HepG2 (cell line): Measurements from ENCODE around the gene WDCP. TPM values are rescaled to one million over a fixed set of nuclear protein-coding genes. Genes with fewer than 3 reads are reported as not detected.

Source experiments
- DNMT1 ChIP-seq: sonication (generic); formaldehyde crosslinking; IDR thresholded peaks from 2 replicates; pipeline ENCODE4 v1.5.1; 2020; ENCODE audit warnings: mild to moderate bottlenecking, missing genetic modification reagents
- FOXO1 ChIP-seq: sonication (generic); formaldehyde crosslinking; IDR thresholded peaks from 2 replicates; pipeline ENCODE4 v1.4.0; 2020; ENCODE audit warnings: missing genetic modification reagents
- MIXL1 ChIP-seq: IDR thresholded peaks from 2 replicates; pipeline ENCODE4 v1.6.1; 2016
- MTA1 ChIP-seq: sonication (generic); formaldehyde crosslinking; IDR thresholded peaks from 2 replicates; pipeline ENCODE4 v1.4.0; 2020; ENCODE audit warnings: missing genetic modification reagents, mild to moderate bottlenecking, borderline replicate concordance
- PCBP2 ChIP-seq: fragments of 200-400 bp; formaldehyde crosslinking; optimal IDR thresholded peaks from 2 replicates; pipeline ENCODE3; 2018; ENCODE audit warnings: low read length, low read depth; ENCODE audit not compliant: poor library complexity, severe bottlenecking
- REL ChIP-seq: sonication (generic); formaldehyde crosslinking; conservative IDR thresholded peaks from 2 replicates; pipeline ENCODE4 v1.8.0; 2022; ENCODE audit warnings: mild to moderate bottlenecking, missing genetic modification reagents, moderate library complexity
- REPIN1 ChIP-seq: sonication (generic); formaldehyde crosslinking; IDR thresholded peaks from 2 replicates; pipeline ENCODE4 v1.8.0; 2022; ENCODE audit warnings: missing genetic modification reagents, low read depth, mild to moderate bottlenecking, borderline replicate concordance
- RXRB ChIP-seq: IDR thresholded peaks from 2 replicates; pipeline ENCODE4 v1.6.1; 2016; ENCODE audit warnings: borderline replicate concordance, missing genetic modification reagents, missing compliant biosample characterization
- SETDB1 ChIP-seq: sonication (generic); formaldehyde crosslinking; IDR thresholded peaks from 2 replicates; pipeline ENCODE4 v1.5.1; 2020; ENCODE audit warnings: missing genetic modification reagents, mild to moderate bottlenecking, borderline replicate concordance
- SRSF1 ChIP-seq: fragments of 200-400 bp; formaldehyde crosslinking; optimal IDR thresholded peaks from 2 replicates; pipeline ENCODE3; 2017; ENCODE audit warnings: mild to moderate bottlenecking, low read depth, low read length, moderate library complexity
- THAP11 ChIP-seq: IDR thresholded peaks from 2 replicates; pipeline ENCODE4 v1.6.1; 2016; ENCODE audit warnings: missing biosample characterization, missing genetic modification reagents
- ZMYM4 ChIP-seq: sonication (generic); formaldehyde crosslinking; IDR thresholded peaks from 2 replicates; pipeline ENCODE4 v1.8.1; 2023; ENCODE audit warnings: mild to moderate bottlenecking, missing genetic modification reagents
- ZNF138 ChIP-seq: sonication (generic); formaldehyde crosslinking; IDR thresholded peaks from 2 replicates; pipeline ENCODE4 v1.5.0; 2020; ENCODE audit warnings: mild to moderate bottlenecking, low read depth, missing genetic modification reagents
- ZNF17 ChIP-seq: sonication (generic); formaldehyde crosslinking; IDR thresholded peaks from 2 replicates; pipeline ENCODE4 v1.5.0; 2020; ENCODE audit warnings: mild to moderate bottlenecking, missing genetic modification reagents
- ZNF251 ChIP-seq: sonication (generic); formaldehyde crosslinking; IDR thresholded peaks from 2 replicates; pipeline ENCODE4 v1.9.0; 2021; ENCODE audit warnings: mild to moderate bottlenecking, missing genetic modification reagents
- ZNF282 ChIP-seq: fragments of 450-650 bp; IDR thresholded peaks from 2 replicates; pipeline ENCODE4 v1.6.1; 2018; ENCODE audit not compliant: partially characterized antibody
- ZNF451 ChIP-seq: sonication (generic); formaldehyde crosslinking; IDR thresholded peaks from 2 replicates; pipeline ENCODE4 v1.5.0; 2020; ENCODE audit warnings: mild to moderate bottlenecking, missing genetic modification reagents
- ZNF619 ChIP-seq: sonication (generic); formaldehyde crosslinking; IDR thresholded peaks from 2 replicates; pipeline ENCODE4 v1.4.0; 2020; ENCODE audit warnings: mild to moderate bottlenecking, missing genetic modification reagents
- polyA plus RNA-seq, 8 experiments: library from polyadenylated mRNA; depleted of rRNA in 3 of 8; stranded (reverse) in 7 of 8; unstranded in 1 of 8; fragments of >200 nt; fragmentation: Illumina TruSeq in 4 of 8; extraction: Trizol in 4 of 8; gene quantifications; 2 replicates each; pipeline versions ENCODE4 v1.2.1 to v1.2.3, GENCODE V29; 2011 to 2016; ENCODE audit warnings: low read depth in 4 of 8, missing spikeins in 1 of 8, mixed read lengths in 1 of 8; ENCODE audit not compliant: insufficient read depth in 1 of 8
- total RNA-seq, 5 experiments: library from RNA; depleted of rRNA; stranded (reverse); fragments of >200 nt; fragmentation: Illumina TruSeq; extraction: Trizol; gene quantifications; 2 replicates each; pipeline ENCODE4 v1.2.3, GENCODE V29; 2016; ENCODE audit warnings: low read depth in 1 of 5
- TF ChIP-seq, protein P1 (sequence below): IDR thresholded peaks from 2 replicates; pipeline ENCODE4 v1.6.1; 2016; ENCODE audit warnings: mild to moderate bottlenecking, missing biosample characterization, missing genetic modification reagents
- TF ChIP-seq, protein P2 (sequence below): sonication (generic); formaldehyde crosslinking; conservative IDR thresholded peaks from 2 replicates; pipeline ENCODE4 v1.4.0; 2020; ENCODE audit warnings: missing genetic modification reagents
- TF ChIP-seq, protein P3 (sequence below): sonication (generic); formaldehyde crosslinking; IDR thresholded peaks from 2 replicates; pipeline ENCODE4 v1.4.0; 2020; ENCODE audit warnings: low read depth, missing genetic modification reagents
- TF ChIP-seq, protein P4 (sequence below): sonication (generic); formaldehyde crosslinking; IDR thresholded peaks from 2 replicates; pipeline ENCODE4 v1.8.0; 2022; ENCODE audit warnings: mild to moderate bottlenecking, missing genetic modification reagents, borderline replicate concordance

Gene WDCP
- total and polyA plus RNA-seq, 2 of the 13 experiments (the other 11 are each of a cell fraction or from before 2014, with no cell fraction given) = 17.4 to 22.6 TPM

GRCh38 chr2:24050041-24050979 lies 3.1 kb upstream of the WDCP start (continued):
- TF ChIP-seq, protein P1, sequence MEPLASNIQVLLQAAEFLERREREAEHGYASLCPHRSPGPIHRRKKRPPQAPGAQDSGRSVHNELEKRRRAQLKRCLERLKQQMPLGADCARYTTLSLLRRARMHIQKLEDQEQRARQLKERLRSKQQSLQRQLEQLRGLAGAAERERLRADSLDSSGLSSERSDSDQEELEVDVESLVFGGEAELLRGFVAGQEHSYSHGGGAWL (CRISPR knock-in tag) = no peak; the same call in 1 of the 2 replicates
- no peak for TF ChIP-seq REPIN1 (CRISPR knock-in tag)
- TF ChIP-seq ZNF138 = no peak
- no peak for TF ChIP-seq DNMT1
- TF ChIP-seq MIXL1 = no peak
- TF ChIP-seq THAP11 (CRISPR knock-in tag) = no peak
- TF ChIP-seq, protein P2, sequence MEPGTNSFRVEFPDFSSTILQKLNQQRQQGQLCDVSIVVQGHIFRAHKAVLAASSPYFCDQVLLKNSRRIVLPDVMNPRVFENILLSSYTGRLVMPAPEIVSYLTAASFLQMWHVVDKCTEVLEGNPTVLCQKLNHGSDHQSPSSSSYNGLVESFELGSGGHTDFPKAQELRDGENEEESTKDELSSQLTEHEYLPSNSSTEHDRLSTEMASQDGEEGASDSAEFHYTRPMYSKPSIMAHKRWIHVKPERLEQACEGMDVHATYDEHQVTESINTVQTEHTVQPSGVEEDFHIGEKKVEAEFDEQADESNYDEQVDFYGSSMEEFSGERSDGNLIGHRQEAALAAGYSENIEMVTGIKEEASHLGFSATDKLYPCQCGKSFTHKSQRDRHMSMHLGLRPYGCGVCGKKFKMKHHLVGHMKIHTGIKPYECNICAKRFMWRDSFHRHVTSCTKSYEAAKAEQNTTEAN = no peak
- no peak for TF ChIP-seq ZNF17 (CRISPR knock-in tag)
- TF ChIP-seq SRSF1 = peak; percentile 78
- TF ChIP-seq MTA1 = no peak
- 0 out of 2 replicates have a peak, but pooled peaks have one; percentile 30 for TF ChIP-seq REL (CRISPR knock-in tag)
- no peak for TF ChIP-seq ZNF619 (CRISPR knock-in tag)
- no peak; the same call in 1 of the 2 replicates for TF ChIP-seq RXRB (CRISPR knock-in tag)
- TF ChIP-seq ZNF282 = no peak
- TF ChIP-seq ZMYM4 (CRISPR knock-in tag) = no peak
- no peak for TF ChIP-seq ZNF451 (CRISPR knock-in tag)
- TF ChIP-seq PCBP2 = no peak
- no peak for TF ChIP-seq SETDB1 (CRISPR knock-in tag)
- TF ChIP-seq ZNF251 = no peak
- TF ChIP-seq FOXO1 (CRISPR knock-in tag) = 0 out of 2 replicates have a peak, but pooled peaks have one; percentile 39
- TF ChIP-seq, protein P3, sequence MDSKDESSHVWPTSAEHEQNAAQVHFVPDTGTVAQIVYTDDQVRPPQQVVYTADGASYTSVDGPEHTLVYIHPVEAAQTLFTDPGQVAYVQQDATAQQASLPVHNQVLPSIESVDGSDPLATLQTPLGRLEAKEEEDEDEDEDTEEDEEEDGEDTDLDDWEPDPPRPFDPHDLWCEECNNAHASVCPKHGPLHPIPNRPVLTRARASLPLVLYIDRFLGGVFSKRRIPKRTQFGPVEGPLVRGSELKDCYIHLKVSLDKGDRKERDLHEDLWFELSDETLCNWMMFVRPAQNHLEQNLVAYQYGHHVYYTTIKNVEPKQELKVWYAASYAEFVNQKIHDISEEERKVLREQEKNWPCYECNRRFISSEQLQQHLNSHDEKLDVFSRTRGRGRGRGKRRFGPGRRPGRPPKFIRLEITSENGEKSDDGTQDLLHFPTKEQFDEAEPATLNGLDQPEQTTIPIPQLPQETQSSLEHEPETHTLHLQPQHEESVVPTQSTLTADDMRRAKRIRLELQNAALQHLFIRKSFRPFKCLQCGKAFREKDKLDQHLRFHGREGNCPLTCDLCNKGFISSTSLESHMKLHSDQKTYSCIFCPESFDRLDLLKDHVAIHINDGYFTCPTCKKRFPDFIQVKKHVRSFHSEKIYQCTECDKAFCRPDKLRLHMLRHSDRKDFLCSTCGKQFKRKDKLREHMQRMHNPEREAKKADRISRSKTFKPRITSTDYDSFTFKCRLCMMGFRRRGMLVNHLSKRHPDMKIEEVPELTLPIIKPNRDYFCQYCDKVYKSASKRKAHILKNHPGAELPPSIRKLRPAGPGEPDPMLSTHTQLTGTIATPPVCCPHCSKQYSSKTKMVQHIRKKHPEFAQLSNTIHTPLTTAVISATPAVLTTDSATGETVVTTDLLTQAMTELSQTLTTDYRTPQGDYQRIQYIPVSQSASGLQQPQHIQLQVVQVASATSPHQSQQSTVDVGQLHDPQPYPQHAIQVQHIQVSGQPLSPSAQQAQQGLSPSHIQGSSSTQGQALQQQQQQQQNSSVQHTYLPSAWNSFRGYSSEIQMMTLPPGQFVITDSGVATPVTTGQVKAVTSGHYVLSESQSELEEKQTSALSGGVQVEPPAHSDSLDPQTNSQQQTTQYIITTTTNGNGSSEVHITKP = no peak
- TF ChIP-seq, protein P4, sequence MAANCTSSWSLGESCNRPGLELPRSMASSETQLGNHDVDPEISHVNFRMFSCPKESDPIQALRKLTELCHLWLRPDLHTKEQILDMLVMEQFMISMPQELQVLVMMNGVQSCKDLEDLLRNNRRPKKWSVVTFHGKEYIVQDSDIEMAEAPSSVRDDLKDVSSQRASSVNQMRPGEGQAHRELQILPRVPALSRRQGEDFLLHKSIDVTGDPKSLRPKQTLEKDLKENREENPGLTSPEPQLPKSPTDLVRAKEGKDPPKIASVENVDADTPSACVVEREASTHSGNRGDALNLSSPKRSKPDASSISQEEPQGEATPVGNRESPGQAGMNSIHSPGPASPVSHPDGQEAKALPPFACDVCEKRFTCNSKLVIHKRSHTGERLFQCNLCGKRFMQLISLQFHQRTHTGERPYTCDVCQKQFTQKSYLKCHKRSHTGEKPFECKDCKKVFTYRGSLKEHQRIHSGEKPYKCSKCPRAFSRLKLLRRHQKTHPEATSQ (CRISPR knock-in tag) = no peak
